GM19328 (cell line): ENCODE results near the gene GOSR1.
"Not testable (repeated sequence)": the region's sequence is repeated elsewhere in the genome, so short reads cannot be mapped to it uniquely, and the experiment has no call there.

Experiments
- ATAC-seq: cut with Tn5 transposase; IDR thresholded peaks from one replicate; pipeline ENCODE4 v1.9.1; 2021; ENCODE audit warnings: mild to moderate bottlenecking, moderate library complexity; ENCODE audit not compliant: unreplicated experiment

GOSR1 gene

GRCh38 chr17:30573603-30574175, 96.5 kb downstream of the GOSR1 start:
- no peak for ATAC-seq

- not testable (repeated sequence) for ATAC-seq
These were observed 97.1 kb downstream of the GOSR1 start for GRCh38 chr17:30574309-30574708.

GRCh38 chr17:30574806-30575205, 97.6 kb downstream of the GOSR1 start:
- not testable (repeated sequence) for ATAC-seq

GRCh38 chr17:30575648-30576325, 98.6 kb downstream of the GOSR1 start:
- not testable (repeated sequence) for ATAC-seq

- no peak for ATAC-seq
These were observed 99.2 kb downstream of the GOSR1 start for GRCh38 chr17:30576326-30576861.
